ENCODE data around the gene KCNG1. TPM values are rescaled to one million over a fixed set of nuclear protein-coding genes. Genes with fewer than 3 reads are reported as not detected.

The KCNG1 gene
- total and polyA plus RNA-seq, 2 of the 4 experiments (the other 2 are of a cell fraction): 23.7 to 51.4 TPM

DNA sequence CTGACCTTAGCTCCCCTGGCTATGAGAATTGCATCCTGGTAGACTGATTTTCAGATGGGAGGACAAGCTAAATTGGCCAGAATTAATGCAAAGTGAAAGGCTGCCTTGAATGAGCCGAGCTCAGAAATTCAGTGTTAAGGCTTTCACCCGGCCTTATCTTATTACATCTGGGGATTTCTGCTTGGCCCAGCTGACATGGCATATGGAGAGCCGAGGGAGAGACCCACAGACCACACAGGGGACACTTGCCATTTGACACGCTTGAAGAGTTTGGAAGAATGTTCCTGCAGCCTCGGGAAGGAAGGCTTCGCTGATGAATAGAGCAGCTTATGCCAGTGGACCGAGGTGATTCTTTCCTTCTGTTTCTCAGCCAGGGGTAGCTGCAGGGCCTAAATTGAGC is 55.3 kb downstream of the KCNG1 start:
- H4K91ac ChIP-seq (ENCODE audit: insufficient read depth, low read depth, low read length): no peak overlapping the region
- H2BK5ac ChIP-seq (ENCODE audit: low read depth, low read length, poor library complexity, severe bottlenecking): no peak overlapping the region
- no peaks in the 10 kb centered on the region for H3K9me3 ChIP-seq (ENCODE audit: control insufficient read depth, insufficient read depth, low read length)
- H3K18ac ChIP-seq (ENCODE audit: low read depth, low read length): no peak overlapping the region
- H3K4ac ChIP-seq (ENCODE audit: low read depth, low read length): no peak overlapping the region
- intact Hi-C loops (cut with micrococcal nuclease): no loop called here
- no peak overlapping the region for H3K27ac ChIP-seq (ENCODE audit: insufficient read depth, low read length)
- no peak overlapping the region for H3K23ac ChIP-seq (ENCODE audit: low read depth, low read length)
- ChIA-PET CTCF (no interaction called here), POLR2A (ENCODE audit: unreplicated experiment) (no interaction called here)
- no peaks in the 10 kb centered on the region; the same call in 1 of the 2 replicates for H3K27me3 ChIP-seq (ENCODE audit: control insufficient read depth, insufficient read depth, low read length)
- H3K14ac ChIP-seq (replicated peaks; ENCODE audit: low read depth, low read length): no peak overlapping the region
- no peak overlapping the region for H2AFZ ChIP-seq (replicated peaks; ENCODE audit: low read length, poor library complexity)
- no peak overlapping the region for H2BK120ac ChIP-seq (ENCODE audit: low read depth, low read length)
- dilution Hi-C loops (cut with HindIII; ENCODE audit: low sequenced_read_pairs, unreplicated experiment): no loop called here
- H3K56ac ChIP-seq (ENCODE audit: extremely low read depth, insufficient read depth, low read length): no peak overlapping the region
- H2AK9ac ChIP-seq (replicated peaks; ENCODE audit: low read depth, low read length, poor library complexity): no peak overlapping the region
- H3K4me1 ChIP-seq (ENCODE audit: control insufficient read depth, insufficient read depth, low read length): no peaks in the 10 kb centered on the region
- H4K20me1 ChIP-seq (ENCODE audit: insufficient read depth, low read length): no peaks in the 10 kb centered on the region
- H4K5ac ChIP-seq (ENCODE audit: low read depth, low read length): no peak overlapping the region
- ATAC-seq (ENCODE audit: low read depth): no peak
- H3K9me1 ChIP-seq (ENCODE audit: insufficient read depth, low read length): no peaks in the 10 kb centered on the region; the same call in 1 of the 2 replicates
- in situ Hi-C loops (cut with MboI; ENCODE audit: low sequenced_read_pairs): no loop called here
- no peak overlapping the region for H3K9ac ChIP-seq (ENCODE audit: low read depth, low read length)
- H2BK15ac ChIP-seq (ENCODE audit: low read depth, low read length): no peak overlapping the region
- H3K4me3 ChIP-seq (ENCODE audit: insufficient read depth, low read depth, low read length): no peak overlapping the region
- DNase-seq: no peak
- H2AK5ac ChIP-seq (ENCODE audit: low read depth, low read length): no peak overlapping the region
- no peak overlapping the region for H2BK20ac ChIP-seq (ENCODE audit: low read depth, low read length)
- H4K8ac ChIP-seq (ENCODE audit: low read depth in 2 of 2, low read length in 2 of 2): no peak overlapping the region
- no peaks in the 10 kb centered on the region for H3K36me3 ChIP-seq (ENCODE audit: control insufficient read depth, insufficient read depth, low read length)
- WGBS, 2 experiments (ENCODE audit: extremely low coverage in 2 of 2, insufficient read length in 1 of 2): 47% methylated on average over 4 of the region's 7 CpGs; no CpG with 5 or more reads in 1 of the 2 experiments
- BruUV-seq (replicated peaks): no TSS peak
- no peak overlapping the region for H3K4me2 ChIP-seq (ENCODE audit: low read depth, low read length)
- TF ChIP-seq RFX5 (IDR thresholded peaks at IDR 0.05; ENCODE audit: low read depth, low read length) (no peak), RCOR1 (IDR thresholded peaks at IDR 0.05; ENCODE audit: insufficient replicate concordance, low read length) (no peak), POLR2A (IDR thresholded peaks at IDR 0.05; ENCODE audit: low read depth, low read length) (no peak)
- TF ChIP-seq, protein P1, sequence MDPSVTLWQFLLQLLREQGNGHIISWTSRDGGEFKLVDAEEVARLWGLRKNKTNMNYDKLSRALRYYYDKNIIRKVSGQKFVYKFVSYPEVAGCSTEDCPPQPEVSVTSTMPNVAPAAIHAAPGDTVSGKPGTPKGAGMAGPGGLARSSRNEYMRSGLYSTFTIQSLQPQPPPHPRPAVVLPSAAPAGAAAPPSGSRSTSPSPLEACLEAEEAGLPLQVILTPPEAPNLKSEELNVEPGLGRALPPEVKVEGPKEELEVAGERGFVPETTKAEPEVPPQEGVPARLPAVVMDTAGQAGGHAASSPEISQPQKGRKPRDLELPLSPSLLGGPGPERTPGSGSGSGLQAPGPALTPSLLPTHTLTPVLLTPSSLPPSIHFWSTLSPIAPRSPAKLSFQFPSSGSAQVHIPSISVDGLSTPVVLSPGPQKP (IDR thresholded peaks at IDR 0.05; ENCODE audit: borderline replicate concordance, low read depth, low read length): no peak
- no peaks in the 10 kb centered on the region; a peak in 1 of 4 replicates for H3K79me1 ChIP-seq (ENCODE audit: low read depth in 1 of 2, low read length in 2 of 2)

Data from IMR-90 (cell line).